K562 (cell line): Measurements from ENCODE around the gene RGS3. TPM values are rescaled to one million over a fixed set of nuclear protein-coding genes. Genes with fewer than 3 reads are reported as not detected.

Source experiments
- ARID1B ChIP-seq: fragments of 450-650 bp; IDR thresholded peaks from 2 replicates; pipeline ENCODE4 v1.6.1; 2016; ENCODE audit warnings: antibody characterized with exemption, mild to moderate bottlenecking, inconsistent platforms
- BHLHE40 ChIP-seq: IDR thresholded peaks from 2 replicates; pipeline ENCODE4 v1.6.1; 2011; ENCODE audit warnings: low read length, improper control_type of control experiment
- CXXC5 ChIP-seq: fragments of 250-450 bp; sonication (Bioruptor Pico); IDR thresholded peaks from 2 replicates; pipeline ENCODE4 v1.8.0; 2022; ENCODE audit warnings: inconsistent platforms, mild to moderate bottlenecking, moderate library complexity
- ZNF699 ChIP-seq: fragments of 250-450 bp; sonication (Bioruptor Pico); IDR thresholded peaks from 2 replicates; pipeline ENCODE4 v1.8.0; 2021; ENCODE audit warnings: mild to moderate bottlenecking, moderate library complexity; ENCODE audit not compliant: insufficient replicate concordance
- polyA plus RNA-seq, 8 experiments: library from polyadenylated mRNA; depleted of rRNA in 4 of 8; stranded (reverse) in 5 of 8; unstranded in 3 of 8; fragments of >200 nt; fragmentation: Nextera tagmentation in 2 of 8; fragmentation: Illumina TruSeq in 1 of 8; extraction: Ambion mirVana in 2 of 8; extraction: Trizol in 1 of 8; gene quantifications; 2 replicates each; pipeline versions ENCODE4 v1.2.1 to v1.2.3, GENCODE V29; 2011 to 2014; ENCODE audit warnings: inconsistent platforms in 1 of 8, missing spikeins in 1 of 8
- total RNA-seq, 7 experiments: library from RNA; depleted of rRNA in 6 of 7; stranded (reverse); fragments of >200 nt in 6 of 7; fragmentation: Illumina TruSeq in 2 of 7; extraction: Trizol in 2 of 7; gene quantifications; 2 replicates each; pipeline versions ENCODE4 v1.2.1 to v1.2.3, GENCODE V29; 2011 to 2021; ENCODE audit warnings: low replicate concordance in 1 of 7
- TF ChIP-seq, protein P1 (sequence below): IDR thresholded peaks from 2 replicates; pipeline ENCODE4 v1.6.1; 2016; ENCODE audit warnings: missing genetic modification characterization, missing compliant biosample characterization
- TF ChIP-seq, protein P2 (sequence below): fragments of 450-650 bp; IDR thresholded peaks from 2 replicates; pipeline ENCODE4 v1.7.0; 2016; ENCODE audit warnings: borderline replicate concordance
- TF ChIP-seq, protein P3 (sequence below): sonication (generic); formaldehyde crosslinking; IDR thresholded peaks from 2 replicates; pipeline ENCODE4 v1.9.0; 2022; ENCODE audit warnings: mild to moderate bottlenecking, missing genetic modification reagents
- TF ChIP-seq, protein P4 (sequence below): sonication (generic); formaldehyde crosslinking; IDR thresholded peaks from 2 replicates; pipeline ENCODE4 v1.8.0; 2022; ENCODE audit warnings: mild to moderate bottlenecking, missing genetic modification reagents, borderline replicate concordance
- TF ChIP-seq, protein P5 (sequence below): sonication (generic); IDR thresholded peaks from 2 replicates; pipeline ENCODE4 v1.6.1; 2016
- TF ChIP-seq, protein P6 (sequence below): fragments of 250-450 bp; sonication (Bioruptor Pico); IDR thresholded peaks from 2 replicates; pipeline ENCODE4 v1.5.0; 2021; ENCODE audit warnings: mild to moderate bottlenecking, moderate library complexity
- TF ChIP-seq, protein P7 (sequence below): fragments of 250-450 bp; sonication (Bioruptor Pico); IDR thresholded peaks from 2 replicates; pipeline ENCODE4 v1.5.1; 2021; ENCODE audit warnings: mild to moderate bottlenecking
- TF ChIP-seq, protein P8 (sequence below), 2 experiments: fragments of 250-450 bp in 1 of 2; fragments of 450-650 bp in 1 of 2; sonication (Bioruptor Pico) in 1 of 2; IDR thresholded peaks; 2 replicates each; pipeline versions ENCODE4 v1.6.1 to v1.8.0; 2016 to 2021; ENCODE audit warnings: mild to moderate bottlenecking in 2 of 2, moderate library complexity in 2 of 2, missing compliant biosample characterization in 1 of 2, missing genetic modification characterization in 1 of 2

Gene RGS3
- total and polyA plus RNA-seq, 9 of the 15 experiments (the other 6 are each of a cell fraction or from before 2014, with no cell fraction given), result 0.08 to 2.9 (median 0.95) TPM

DNA sequence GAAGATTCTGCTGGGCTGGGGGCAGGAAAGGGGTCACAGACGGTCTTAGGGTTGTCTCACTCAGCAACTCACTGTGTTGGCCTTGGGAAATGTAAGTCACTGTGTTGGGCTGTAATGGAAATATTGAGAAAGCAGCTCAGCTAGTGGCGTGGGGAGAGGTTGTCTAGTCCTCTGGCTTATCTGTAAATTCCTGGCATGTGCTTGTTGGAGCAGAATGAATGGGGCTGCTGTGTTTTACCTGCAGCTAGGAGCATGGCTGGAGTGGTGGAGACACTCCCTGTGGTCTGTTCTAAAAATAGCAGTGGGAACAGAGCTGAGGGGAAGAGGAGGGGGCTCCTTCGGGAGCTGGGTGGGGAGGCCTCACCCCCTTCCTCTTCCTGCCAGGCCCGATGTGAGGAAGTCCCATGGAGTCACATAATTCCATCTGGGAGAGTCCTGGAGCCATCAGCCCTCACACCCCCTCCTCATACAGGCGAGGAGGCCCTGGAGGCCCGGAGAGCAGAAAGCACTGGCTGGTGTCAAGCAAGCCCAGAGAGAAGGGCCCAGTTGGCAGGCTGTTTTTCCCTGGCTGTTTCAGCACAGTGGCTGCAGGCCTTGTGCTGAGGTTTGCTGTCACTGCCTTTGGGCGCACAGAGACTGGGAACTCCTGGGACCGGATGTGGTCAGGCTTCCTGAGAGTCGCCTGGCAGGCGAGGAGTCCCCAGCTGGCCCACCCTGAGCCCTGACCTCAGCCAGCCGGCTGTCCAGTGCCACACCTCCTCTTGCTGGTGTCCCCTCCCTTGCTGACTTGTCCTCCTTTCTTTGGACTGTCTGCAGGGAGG is 84.9 kb downstream of the RGS3 start (continued):
- TF ChIP-seq, protein P1, sequence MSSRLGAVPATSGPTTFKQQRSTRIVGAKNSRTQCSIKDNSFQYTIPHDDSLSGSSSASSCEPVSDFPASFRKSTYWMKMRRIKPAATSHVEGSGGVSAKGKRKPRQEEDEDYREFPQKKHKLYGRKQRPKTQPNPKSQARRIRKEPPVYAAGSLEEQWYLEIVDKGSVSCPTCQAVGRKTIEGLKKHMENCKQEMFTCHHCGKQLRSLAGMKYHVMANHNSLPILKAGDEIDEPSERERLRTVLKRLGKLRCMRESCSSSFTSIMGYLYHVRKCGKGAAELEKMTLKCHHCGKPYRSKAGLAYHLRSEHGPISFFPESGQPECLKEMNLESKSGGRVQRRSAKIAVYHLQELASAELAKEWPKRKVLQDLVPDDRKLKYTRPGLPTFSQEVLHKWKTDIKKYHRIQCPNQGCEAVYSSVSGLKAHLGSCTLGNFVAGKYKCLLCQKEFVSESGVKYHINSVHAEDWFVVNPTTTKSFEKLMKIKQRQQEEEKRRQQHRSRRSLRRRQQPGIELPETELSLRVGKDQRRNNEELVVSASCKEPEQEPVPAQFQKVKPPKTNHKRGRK (tag), result no peak
- TF ChIP-seq, protein P2, sequence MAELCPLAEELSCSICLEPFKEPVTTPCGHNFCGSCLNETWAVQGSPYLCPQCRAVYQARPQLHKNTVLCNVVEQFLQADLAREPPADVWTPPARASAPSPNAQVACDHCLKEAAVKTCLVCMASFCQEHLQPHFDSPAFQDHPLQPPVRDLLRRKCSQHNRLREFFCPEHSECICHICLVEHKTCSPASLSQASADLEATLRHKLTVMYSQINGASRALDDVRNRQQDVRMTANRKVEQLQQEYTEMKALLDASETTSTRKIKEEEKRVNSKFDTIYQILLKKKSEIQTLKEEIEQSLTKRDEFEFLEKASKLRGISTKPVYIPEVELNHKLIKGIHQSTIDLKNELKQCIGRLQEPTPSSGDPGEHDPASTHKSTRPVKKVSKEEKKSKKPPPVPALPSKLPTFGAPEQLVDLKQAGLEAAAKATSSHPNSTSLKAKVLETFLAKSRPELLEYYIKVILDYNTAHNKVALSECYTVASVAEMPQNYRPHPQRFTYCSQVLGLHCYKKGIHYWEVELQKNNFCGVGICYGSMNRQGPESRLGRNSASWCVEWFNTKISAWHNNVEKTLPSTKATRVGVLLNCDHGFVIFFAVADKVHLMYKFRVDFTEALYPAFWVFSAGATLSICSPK, result no peak
- TF ChIP-seq CXXC5 (CRISPR knock-in tag) (peak; percentile 36; the same call in 1 of the 2 replicates), ZNF699 (CRISPR knock-in tag) (no peak), BHLHE40 (peak; percentile 37; the same call in 1 of the 2 replicates), ARID1B (peak; percentile 23; the same call in 1 of the 2 replicates)
- TF ChIP-seq, protein P3, sequence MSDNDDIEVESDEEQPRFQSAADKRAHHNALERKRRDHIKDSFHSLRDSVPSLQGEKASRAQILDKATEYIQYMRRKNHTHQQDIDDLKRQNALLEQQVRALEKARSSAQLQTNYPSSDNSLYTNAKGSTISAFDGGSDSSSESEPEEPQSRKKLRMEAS (CRISPR knock-in tag), result peak; percentile 15; the same call in 1 of the 2 replicates
- TF ChIP-seq, protein P4, sequence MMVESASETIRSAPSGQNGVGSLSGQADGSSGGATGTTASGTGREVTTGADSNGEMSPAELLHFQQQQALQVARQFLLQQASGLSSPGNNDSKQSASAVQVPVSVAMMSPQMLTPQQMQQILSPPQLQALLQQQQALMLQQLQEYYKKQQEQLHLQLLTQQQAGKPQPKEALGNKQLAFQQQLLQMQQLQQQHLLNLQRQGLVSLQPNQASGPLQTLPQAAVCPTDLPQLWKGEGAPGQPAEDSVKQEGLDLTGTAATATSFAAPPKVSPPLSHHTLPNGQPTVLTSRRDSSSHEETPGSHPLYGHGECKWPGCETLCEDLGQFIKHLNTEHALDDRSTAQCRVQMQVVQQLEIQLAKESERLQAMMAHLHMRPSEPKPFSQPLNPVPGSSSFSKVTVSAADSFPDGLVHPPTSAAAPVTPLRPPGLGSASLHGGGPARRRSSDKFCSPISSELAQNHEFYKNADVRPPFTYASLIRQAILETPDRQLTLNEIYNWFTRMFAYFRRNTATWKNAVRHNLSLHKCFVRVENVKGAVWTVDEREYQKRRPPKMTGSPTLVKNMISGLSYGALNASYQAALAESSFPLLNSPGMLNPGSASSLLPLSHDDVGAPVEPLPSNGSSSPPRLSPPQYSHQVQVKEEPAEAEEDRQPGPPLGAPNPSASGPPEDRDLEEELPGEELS (CRISPR knock-in tag), result no peak
- TF ChIP-seq, protein P5, sequence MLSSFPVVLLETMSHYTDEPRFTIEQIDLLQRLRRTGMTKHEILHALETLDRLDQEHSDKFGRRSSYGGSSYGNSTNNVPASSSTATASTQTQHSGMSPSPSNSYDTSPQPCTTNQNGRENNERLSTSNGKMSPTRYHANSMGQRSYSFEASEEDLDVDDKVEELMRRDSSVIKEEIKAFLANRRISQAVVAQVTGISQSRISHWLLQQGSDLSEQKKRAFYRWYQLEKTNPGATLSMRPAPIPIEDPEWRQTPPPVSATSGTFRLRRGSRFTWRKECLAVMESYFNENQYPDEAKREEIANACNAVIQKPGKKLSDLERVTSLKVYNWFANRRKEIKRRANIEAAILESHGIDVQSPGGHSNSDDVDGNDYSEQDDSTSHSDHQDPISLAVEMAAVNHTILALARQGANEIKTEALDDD, result peak; percentile 81; the same call in 1 of the 2 replicates
- TF ChIP-seq, protein P6, sequence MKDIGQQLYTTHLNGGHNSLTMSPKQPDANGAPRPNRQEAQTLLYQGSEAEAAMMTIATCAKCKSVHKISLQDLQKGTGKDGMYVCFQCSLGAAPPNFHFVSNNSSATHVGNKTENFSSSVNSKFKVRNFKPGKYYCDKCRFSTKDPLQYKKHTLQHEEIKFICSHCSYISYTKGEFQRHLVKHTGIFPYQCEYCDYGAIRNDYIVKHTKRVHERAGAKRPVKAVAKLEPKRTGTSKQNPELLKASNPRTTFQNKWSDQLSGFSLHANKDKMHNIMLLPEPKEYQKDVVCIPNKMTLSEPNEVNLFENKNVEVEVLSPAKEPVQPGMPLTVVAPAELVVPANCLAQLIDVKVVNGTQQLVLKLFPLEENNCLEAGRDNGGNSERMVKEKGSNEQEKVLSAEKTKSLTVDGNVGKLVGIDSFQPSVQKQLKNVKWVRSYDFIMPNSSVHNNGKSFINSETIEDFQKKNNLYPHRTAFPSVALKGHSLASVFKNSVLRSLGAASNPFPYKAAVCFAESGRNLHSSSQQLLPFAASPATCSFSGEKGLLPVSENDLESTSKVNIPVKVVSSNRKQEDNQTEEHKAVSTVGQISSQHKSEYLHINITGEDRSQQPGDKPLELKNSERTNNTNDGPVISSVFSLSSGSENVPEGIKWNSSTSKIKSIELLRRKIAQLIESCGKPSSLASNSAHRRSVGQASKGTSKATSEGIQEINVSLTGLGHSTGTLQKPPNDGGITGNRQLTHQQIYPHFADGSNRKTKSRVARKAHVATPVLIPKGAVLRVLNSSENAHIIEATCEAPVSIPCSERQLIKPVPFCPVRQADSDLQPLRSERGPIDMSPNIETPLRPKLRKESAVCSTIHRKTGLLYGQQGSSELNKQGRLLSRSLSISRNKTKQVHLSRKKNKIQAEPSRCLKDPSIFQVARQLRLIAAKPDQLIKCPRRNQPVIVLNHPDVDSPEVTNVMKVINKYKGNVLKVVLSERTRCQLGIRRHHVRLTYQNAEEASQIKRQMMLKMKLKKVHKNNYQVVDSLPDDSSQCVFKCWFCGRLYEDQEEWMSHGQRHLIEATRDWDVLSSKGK, result no peak
- TF ChIP-seq, protein P7, sequence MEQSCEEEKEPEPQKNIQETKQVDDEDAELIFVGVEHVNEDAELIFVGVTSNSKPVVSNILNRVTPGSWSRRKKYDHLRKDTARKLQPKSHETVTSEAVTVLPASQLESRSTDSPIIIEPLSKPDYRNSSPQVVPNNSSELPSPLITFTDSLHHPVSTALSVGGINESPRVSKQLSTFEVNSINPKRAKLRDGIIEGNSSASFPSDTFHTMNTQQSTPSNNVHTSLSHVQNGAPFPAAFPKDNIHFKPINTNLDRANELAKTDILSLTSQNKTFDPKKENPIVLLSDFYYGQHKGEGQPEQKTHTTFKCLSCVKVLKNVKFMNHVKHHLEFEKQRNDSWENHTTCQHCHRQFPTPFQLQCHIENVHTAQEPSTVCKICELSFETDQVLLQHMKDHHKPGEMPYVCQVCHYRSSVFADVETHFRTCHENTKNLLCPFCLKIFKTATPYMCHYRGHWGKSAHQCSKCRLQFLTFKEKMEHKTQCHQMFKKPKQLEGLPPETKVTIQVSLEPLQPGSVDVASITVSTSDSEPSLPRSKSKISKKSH, result no peak
- TF ChIP-seq, protein P8, sequence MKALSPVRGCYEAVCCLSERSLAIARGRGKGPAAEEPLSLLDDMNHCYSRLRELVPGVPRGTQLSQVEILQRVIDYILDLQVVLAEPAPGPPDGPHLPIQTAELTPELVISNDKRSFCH (CRISPR knock-in tag; IDR thresholded peaks at IDR 0.05), result no peak
- TF ChIP-seq, protein P8 (tag; IDR thresholded peaks at IDR 0.05), result no peak
